HG03039 (cell line): Measurements from ENCODE around the gene CHCHD10.
"Not testable (repeated sequence)": the region's sequence is repeated elsewhere in the genome, so short reads cannot be mapped to it uniquely, and the experiment has no call there.

Experiments used
- ATAC-seq: cut with Tn5 transposase; IDR thresholded peaks from one replicate; pipeline ENCODE4 v1.9.1; 2021; ENCODE audit warnings: mild to moderate bottlenecking, moderate library complexity; ENCODE audit not compliant: unreplicated experiment

The CHCHD10 gene

DNA sequence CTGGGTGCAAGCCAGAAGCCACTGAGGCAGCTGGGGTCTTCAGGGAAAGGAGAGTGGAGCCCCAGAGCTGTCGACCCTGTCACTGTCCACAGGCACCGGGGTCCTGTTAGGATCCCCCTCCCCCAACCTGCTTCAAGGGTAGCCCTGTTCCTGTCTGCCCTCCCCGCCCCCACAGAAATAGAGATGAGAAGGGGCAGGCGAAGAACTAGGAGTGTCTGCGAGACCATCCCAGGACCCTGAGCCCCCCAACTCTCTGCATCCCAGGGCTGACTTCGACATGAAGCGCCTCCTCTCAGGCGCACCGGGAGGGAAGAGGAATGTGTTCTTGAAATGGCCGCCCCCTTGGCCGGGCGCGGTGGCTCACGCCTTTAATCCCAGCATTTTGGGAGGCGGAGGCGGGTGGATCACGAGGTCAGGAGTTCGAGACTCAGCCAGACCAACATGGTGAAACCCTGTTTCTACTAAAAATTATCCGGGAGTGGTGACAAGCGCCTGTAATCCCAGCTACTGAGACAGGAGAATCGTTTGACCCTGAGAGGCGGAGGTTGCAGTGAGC, 16.3 kb downstream of the CHCHD10 start:
- ATAC-seq = peak; percentile 21

DNA sequence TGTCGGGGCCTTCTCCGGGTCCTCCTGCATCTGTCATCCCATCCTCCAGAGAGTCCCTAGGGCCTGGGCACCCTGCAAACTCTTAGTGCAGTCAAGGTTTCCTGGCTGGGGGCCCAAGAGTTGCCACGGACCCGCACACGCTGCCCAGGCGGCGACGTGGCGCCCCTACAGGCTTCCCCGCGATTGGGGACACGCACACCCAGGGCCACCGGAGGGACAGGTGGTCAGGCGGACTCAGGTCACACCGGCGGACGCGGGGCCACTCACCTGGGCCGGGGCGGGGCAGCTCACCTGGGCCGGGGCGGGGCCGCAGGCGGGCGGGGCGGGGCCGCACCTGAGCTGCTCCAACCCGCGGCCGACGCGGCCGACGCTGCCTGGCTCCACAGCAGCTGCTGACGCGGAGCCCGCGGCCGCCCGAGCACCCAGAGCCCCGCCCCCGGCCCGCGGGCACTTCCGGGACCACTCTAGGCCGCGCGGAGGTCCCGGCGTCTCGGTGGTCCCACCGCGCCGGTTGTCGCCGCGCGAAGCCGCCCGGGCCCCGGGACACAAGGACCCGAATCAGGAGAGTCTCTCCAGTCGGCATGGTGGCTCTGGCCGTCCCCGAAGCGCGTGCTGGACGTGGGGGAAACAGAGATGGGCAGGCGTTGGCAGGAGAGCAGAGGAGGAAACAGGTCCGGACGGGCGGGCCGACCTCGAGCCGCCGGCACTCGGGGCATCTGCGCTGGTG, 16.9 kb downstream of the CHCHD10 start, which contains the start of gene ZNF70:
ZNF70 (minus strand) TSS at position 399 of the 727 bp plus-strand sequence. CDS start 5,972 bp downstream, outside the sequence.
- ATAC-seq = peak; percentile 66

DNA sequence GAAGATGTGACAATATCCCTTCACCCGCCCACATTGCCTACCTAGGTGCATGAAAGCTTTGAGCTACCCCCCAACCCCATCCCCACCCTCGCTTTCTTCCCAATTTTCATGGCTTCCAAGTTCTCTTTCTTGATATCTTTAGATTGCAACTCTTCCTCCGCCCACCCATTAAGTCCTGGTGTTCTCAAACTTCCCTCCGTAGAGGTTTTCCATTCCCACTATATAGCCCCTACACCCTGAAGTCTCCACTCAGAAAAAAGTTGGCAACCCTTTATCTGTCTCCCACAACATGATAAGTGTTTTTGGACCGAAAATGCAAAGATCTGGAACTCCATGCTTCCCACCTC, 17.4 kb downstream of the CHCHD10 start:
- no peak for ATAC-seq

DNA sequence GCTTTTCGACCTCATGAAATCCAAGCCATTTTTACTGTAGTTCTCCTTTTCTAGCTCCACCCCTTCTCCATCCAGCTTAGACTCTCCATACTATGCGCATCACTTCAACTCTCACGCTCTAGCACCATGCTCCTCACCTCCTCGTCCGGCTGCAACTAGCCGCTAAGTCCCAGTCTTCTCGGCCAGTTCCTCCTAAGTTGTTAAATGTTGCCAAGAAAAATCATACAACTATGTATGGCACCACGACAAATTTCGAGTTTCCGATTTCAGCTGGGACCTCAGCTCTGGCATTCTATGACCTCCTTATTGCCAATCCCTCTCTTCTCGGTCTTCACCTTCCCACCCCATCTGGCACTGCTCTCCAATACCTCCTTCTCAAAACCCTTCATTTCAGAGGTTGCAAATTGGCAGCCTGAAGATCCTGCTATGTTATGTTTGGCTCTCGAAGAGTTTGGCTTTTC, 17.9 kb downstream of the CHCHD10 start:
- no peak for ATAC-seq

DNA sequence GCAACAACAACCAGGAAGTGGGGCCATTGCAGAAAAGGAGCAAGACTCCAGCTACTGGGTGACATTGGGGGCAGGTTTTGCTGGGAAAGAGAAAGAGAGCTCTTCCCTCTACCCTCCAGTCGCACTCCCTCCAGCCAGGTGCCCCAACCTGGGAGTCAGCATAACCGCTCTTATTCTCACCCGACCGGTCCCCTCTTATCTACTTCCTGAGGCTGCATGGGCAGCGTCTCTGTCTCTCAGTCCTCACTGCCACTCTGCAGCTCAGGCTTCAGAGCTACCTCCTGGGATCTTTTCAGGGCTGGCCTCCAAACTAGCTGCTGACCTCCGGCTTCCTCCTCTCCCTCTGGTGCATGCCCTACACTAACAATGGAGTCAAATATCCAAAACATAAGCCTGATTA, 22.0 kb downstream of the CHCHD10 start:
- no peak for ATAC-seq

DNA sequence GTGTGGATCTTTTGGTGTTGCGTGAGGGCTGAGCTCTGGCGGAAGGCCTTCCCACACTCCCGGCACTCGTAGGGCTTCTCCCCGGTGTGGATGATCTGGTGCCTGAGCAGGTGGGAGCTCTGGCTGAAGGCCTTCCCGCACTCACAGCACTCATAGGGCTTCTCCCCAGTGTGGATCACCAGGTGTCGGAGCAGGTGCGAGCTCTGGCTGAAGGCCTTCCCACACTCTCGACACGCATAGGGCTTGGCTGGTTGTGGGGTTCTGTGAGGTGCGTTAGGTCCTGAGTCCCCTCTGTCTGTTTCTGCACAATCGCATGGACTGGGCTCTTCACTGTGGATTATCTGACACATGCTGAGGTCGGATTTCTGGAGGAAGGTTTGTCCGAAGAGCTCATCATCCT, 23.3 kb downstream of the CHCHD10 start:
- no peak for ATAC-seq

DNA sequence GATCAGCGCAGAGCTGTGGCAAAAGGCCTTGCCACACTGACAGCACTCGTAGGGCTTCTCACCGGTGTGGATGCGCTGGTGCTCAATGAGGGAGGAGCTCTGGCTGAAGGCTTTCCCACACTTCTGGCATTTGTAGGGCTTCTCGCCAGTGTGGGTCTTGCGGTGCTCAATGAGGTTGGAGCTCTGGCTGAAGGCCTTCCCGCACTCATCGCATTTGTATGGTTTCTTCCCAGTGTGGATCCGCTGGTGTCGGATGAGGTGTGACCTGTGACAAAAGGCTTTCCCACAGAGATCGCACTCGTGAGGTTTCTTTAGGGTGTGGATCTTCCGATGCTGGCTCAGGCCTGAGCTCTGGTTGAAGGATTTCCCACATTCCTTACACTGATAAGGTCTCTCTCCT, 23.8 kb downstream of the CHCHD10 start:
- no peak for ATAC-seq

DNA sequence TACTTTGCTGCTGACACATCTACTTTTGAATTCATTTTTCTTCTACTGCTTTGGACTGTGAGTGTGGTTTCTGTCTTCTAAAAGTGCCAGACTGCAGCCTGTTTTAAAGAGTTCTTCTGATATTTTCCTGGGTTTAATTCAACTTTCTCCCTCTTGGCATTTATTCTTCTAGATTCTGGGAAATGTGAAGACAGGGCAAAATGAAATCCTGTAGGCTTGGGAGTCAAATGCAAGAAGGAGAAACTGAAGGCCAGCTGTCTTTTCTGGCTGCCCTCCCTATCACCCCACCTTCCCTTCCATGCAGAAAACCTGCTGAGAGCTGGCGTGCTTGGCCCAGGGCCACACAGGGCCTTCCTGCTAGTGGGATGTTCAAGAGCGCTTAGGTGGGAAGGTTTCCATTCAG, 24.5 kb downstream of the CHCHD10 start:
- ATAC-seq = no peak

DNA sequence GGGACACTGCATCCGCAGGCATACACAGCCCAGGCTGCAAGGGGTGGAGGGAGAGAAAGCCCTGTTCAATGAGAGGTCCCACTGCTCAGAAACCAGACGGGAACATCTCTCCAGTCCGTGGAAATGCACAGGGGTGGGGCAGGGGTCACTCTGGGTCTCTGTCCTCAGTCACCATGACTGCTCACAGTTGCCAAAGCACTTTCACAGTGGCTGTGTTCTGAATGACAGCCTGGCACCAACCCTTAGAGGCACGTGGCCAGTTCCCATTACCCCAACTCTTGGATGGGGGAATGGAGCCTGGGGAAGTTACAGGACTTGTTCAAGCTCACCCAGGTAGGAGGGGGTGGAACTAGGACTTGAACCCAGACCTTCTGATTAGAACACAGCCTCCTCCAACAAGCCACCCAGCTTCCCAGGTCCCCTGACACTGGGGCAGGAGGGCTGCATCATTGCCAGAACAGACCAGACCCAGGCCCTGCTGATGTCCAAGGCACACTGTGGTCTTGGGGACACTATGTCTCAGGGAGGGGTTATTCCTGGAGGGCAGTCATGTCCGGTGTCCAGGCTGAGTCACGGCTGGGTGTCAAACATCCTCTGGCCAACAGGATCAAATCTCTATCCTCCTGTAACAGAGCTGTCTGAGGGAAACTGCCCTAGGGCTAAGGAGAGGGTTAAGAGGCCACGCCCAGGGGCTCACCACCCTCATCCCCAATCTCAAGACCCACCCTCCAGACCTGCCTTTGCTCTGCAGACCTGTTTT, 25.1 kb downstream of the CHCHD10 start:
- no peak for ATAC-seq

DNA sequence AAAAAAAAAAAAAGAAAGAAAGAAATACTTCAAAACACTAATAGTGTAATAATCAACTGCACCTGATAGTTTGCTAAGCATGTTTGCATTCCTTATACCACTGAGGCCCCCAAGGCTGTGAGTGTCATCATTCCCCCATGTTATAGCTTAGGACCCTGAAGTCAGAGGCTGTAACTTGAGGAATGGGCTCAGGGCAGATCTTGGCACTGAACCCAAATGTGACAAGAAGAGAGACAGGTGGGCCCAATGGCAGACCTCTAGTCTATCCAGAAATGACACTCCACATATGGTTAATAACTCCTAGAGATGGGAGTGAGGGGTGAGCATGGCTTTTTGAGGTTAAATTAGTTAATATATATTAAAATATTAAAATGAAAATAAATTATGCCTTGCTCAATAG, 30.1 kb downstream of the CHCHD10 start:
- no peak for ATAC-seq

DNA sequence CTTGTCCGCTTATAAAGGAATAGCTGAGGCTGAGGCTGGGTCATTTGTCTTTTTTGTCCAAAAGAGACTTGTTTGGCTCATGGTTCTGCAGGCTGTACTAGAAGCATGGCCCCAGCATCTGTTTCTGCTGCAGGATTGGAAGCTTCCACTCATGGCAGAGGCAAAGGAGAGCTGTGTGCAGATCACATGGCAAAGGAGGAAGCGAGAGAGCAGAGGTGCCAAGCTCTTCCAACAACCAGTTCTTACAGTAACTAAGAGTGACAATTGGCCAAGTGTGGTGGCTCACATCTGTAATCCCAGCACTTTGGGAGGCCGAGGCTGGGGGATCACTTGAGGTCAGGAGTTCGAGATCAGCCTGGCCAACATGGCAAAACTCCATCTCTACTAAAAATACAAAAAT, 39.7 kb downstream of the CHCHD10 start:
- not testable (repeated sequence) for ATAC-seq

DNA sequence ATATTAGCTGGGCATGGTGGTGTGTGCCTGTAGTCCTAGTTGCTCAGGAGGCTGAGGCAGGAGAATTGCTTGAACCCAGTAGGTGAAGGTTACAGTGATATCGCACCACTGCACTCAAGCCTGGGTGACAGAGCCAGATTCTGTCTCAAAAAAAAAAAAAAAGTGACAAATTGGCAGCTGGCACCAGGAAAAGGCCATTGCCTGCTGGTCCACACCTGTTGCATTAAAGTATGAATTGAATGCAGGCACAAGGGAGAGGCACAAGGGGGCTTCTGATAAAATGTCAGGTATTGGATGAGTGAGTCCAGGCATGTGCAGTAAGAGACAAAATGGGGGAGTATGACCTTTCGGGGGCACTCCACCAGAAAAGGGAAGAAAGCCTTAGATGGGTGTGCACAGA, 45.0 kb downstream of the CHCHD10 start:
- no peak for ATAC-seq

DNA sequence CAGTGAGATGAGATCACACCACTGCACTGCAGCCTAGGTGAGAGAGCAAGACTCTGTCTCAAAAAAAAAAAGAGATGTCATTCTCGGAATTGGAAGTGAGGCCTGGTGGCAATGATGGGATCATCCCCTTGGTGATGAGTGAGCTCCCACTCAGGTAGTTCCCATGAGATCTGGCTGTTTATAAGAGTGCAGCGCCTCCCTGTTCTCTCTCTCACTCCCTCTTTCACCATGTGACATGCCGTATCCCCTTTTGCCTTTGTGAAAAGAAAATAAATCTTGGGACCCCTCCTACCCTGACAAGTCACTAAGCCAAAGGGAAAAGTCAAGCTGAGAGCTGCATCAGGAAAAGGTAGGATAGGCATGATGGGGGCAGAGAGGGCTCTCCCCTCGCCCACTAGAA, 45.6 kb downstream of the CHCHD10 start:
- ATAC-seq = no peak

DNA sequence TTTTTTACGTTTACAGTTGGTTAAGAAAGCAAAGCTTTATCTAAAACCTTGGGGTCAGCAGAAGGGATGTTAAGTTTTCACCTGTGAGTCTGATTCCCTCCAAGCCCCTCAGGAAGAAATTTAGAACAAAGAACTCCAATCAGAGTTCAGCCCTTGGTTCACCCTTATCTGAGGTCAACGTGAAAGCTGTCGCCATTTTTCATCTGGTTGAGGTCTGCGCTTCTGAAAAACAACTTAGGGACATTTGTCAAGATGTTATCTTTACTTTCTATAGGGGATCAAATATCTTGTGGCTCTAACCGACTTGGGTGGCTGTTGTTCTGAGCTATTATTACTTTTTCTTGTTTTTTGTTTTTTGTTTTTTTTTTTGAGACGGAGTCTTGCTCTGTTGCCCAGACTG, 46.9 kb downstream of the CHCHD10 start:
- no peak for ATAC-seq

DNA sequence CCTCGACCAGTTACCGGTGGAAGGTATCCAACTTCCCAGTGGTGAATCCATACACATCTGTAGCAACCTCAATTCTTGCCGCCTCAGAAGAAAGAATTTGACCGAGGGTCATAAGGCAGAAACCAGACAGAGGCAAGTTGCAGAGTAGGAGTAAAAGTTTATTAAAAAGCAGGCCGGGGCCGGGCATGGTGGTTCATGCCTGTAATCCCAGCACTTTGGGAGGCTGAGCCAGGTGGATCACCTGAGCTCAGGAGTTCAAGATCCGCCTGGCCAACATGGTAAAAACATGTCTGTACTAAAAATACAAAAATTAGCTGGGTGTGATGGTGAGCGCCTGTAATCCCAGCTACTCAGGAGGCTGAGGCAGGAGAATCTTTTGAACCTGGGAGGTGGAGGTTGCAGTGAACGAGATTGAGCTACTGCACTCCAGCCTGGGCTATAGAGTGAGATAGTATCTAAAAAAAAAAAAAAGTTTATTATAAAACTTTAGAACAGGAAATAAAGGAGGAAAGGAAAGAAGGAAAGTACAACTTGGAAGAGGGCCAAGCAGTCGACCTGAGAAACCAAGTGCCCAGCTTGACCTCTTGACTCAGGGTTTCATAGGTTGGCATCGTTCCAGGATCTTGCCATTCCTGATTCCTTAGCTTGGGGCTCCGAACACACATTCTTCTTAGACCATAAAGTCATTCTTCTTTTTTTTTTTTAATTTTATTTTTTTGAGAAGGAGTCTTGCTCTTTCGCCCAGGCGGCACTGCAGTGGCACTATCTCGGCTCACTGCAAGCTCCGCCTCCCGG, 49.2 kb downstream of the CHCHD10 start:
- no peak for ATAC-seq

DNA sequence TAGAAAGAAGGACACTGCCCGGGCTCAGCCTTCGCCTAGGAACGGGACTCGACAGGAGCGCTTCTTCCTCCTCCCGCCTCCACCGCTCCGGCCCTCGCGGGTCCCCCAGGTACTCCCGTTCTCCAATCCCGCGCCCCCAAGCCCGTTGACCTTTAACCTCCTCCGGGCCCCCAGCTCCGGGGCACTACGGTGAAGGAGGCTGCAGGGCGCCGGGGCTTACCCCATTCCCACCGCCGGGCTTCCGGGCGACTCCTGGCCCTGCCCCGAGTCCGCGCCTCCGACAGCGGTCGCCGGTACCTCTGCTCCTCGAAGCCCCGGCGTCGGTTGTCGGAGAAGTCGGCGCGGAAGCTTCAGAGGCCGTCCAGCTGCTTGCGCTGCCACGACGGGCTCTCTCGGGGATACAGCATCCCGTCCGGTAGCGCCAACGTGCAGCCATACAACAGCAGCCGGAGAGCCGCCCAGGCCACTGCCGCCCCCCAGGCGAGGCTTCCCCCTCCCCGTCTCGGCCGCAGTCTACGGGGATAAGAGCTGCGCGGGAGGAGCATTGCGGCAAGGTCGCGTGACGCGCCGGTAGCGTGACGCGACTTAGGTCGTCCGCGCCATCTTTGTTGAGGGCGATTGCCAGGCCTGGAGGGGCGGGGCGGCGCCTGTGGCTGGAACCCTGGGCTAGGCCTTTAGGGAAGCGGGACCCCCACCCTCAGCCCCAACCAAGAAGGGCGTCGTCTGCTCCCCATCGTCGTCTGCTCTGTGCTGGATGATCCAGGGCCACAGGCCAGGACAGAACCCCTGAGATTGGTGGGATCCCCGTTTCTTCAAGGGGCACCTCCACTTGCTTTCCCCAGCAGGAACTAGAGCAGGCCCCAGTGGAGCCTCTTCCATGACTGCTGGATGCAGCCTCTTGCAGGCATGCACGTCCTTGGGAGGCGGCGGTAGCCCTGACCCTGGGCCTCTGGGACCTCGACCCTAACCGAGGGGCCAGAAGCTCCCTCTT, 50.7 kb downstream of the CHCHD10 start:
- ATAC-seq = peak; percentile 79
